Suprapubic skin (tissue), 4 donors: ENCODE data around the gene MYO9B. TPM values are rescaled to one million over a fixed set of nuclear protein-coding genes. Genes with fewer than 3 reads are reported as not detected.

Experiments used
- DNase-seq, 2 donors: peaks; one replicate each; pipeline ENCODE4 v3.0.0-alpha.2; 2019; ENCODE audit warnings: low spot score in 2 of 2
- H3K27ac ChIP-seq: fragments of 200-600 bp; sonication (generic); one replicate; pipeline ENCODE4 v1.5.1; 2019
- H3K27me3 ChIP-seq: fragments of 200-600 bp; sonication (generic); one replicate; pipeline ENCODE4 v1.5.1; 2019
- H3K36me3 ChIP-seq: fragments of 200-600 bp; sonication (generic); one replicate; pipeline ENCODE4 v1.5.1; 2019
- H3K4me1 ChIP-seq: fragments of 200-600 bp; sonication (generic); one replicate; pipeline ENCODE4 v1.5.1; 2019
- H3K4me3 ChIP-seq: fragments of 200-600 bp; sonication (generic); one replicate; pipeline ENCODE4 v1.5.1; 2019; ENCODE audit warnings: mild to moderate bottlenecking
- H3K9me3 ChIP-seq: fragments of 200-600 bp; sonication (generic); one replicate; pipeline ENCODE4 v1.5.1; 2019
- EP300 ChIP-seq: sonication (generic); formaldehyde crosslinking; IDR thresholded peaks from one replicate; pipeline ENCODE4 v1.6.1; 2017; ENCODE audit warnings: antibody characterized with exemption
- POLR2A ChIP-seq, 2 donors: fragments of 450-650 bp; IDR thresholded peaks; one replicate each; pipeline ENCODE4 v1.6.1; 2017; ENCODE audit warnings: antibody characterized with exemption in 2 of 2, mild to moderate bottlenecking in 2 of 2, moderate library complexity in 2 of 2
- POLR2AphosphoS5 ChIP-seq, 3 donors: sonication (generic); formaldehyde crosslinking; IDR thresholded peaks; one replicate each; pipeline ENCODE4 v1.6.1; 2017; ENCODE audit warnings: antibody characterized with exemption in 3 of 3
- WGBS: methylation state at CpG from one replicate; pipeline ENCODE4 v1.1.5; 2018; 5-methylcytosine and 5-hydroxymethylcytosine counted together
- total RNA-seq, 4 donors: library from RNA; depleted of rRNA; stranded (reverse); fragments of >200 nt; gene quantifications; one replicate each; pipeline ENCODE4 v1.1.0, GENCODE V29; 2016
- TF ChIP-seq, protein P1 (sequence below), 2 donors: fragments of 200-600 bp in 1 of 2; fragments of 450-650 bp in 1 of 2; sonication (generic) in 1 of 2; IDR thresholded peaks; one replicate each; pipeline ENCODE4 v1.5.1; 2016 to 2019; ENCODE audit warnings: antibody characterized with exemption in 2 of 2, mild to moderate bottlenecking in 1 of 2, moderate library complexity in 1 of 2

MYO9B gene
- total RNA-seq, 4 donors from 2014 or later: 43.6 to 99.9 (median 69.5) TPM

DNA sequence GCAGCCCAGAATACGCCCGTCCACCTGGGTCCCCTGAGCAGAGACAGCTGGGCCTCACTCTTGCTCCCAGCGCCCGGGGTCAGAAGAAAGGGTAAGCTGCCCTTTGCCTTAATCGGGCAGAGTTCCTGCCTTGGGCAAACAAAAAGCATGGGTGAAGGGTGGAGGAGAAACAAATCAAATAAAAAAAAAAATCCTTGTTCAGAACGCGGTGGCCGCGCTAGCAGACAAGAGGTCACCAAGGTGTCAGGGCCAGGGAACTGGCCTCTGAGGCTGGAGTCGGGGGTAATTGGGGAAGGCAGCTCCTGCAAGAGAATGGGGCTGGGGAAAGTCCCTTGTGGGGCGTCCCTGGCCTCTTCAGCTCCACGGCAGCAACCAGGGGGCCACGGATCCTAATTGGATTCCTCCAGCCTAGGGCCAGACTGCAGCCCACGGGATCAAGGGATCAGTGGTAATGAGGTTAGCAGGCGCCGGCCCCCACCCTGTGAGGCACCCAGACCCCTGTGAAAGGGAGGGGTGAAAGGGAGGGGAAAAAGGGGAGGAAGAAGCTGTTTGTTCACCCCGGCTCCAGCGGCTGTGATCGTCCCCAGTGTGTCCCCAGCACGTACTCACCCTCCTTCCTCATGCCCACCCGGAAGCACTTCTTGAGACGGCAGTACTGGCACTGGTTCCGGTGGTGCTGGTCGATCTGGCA, 164.6 kb downstream of the MYO9B start:
- H3K9me3 ChIP-seq: no peaks in the 10 kb centered on the region
- TF ChIP-seq, protein P1, sequence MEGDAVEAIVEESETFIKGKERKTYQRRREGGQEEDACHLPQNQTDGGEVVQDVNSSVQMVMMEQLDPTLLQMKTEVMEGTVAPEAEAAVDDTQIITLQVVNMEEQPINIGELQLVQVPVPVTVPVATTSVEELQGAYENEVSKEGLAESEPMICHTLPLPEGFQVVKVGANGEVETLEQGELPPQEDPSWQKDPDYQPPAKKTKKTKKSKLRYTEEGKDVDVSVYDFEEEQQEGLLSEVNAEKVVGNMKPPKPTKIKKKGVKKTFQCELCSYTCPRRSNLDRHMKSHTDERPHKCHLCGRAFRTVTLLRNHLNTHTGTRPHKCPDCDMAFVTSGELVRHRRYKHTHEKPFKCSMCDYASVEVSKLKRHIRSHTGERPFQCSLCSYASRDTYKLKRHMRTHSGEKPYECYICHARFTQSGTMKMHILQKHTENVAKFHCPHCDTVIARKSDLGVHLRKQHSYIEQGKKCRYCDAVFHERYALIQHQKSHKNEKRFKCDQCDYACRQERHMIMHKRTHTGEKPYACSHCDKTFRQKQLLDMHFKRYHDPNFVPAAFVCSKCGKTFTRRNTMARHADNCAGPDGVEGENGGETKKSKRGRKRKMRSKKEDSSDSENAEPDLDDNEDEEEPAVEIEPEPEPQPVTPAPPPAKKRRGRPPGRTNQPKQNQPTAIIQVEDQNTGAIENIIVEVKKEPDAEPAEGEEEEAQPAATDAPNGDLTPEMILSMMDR (IDR thresholded peaks at IDR 0.05): no peak
- TF ChIP-seq POLR2AphosphoS5 (IDR thresholded peaks at IDR 0.05): no peak
- no peak for TF ChIP-seq POLR2A (IDR thresholded peaks at IDR 0.05)
- TF ChIP-seq EP300: no peak
- peaks cover 25% of the 10 kb centered on the region for H3K36me3 ChIP-seq
- H3K4me3 ChIP-seq: no peak overlapping the region
- no peak overlapping the region for H3K27ac ChIP-seq
- no peak for DNase-seq
- no peaks in the 10 kb centered on the region for H3K27me3 ChIP-seq
- WGBS: 82% methylated on average over 23 of the region's 24 CpGs
- H3K4me1 ChIP-seq: peaks cover 49% of the 10 kb centered on the region

DNA sequence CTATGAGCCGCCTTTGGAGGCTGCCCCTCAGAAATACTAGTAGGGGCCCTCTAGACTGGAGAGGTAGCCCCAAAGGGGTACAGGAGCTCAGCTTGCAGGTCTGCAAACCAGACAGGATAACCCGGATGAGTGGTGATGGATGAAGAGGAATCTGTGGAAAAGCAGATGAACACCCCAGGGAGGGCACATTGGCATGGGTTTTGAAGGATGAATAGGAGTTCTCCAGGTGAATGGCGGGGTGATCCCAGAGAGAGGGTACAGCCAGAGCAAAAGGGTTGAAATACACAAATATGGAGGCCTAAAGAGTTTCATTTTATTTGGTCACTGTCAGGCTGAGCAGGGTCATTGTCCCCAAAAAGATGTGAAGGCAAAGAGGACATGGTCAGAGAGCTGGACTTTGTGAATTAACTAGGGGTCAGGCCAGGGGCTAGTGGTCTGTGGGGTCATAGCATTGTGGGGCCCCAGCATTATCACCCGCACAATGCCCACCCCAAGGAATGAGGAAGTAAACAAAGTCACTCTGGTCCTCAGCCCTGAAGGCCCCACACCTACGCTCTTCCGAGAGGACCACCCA, 165.3 kb downstream of the MYO9B start:
- peaks cover 42% of the 10 kb centered on the region for H3K4me1 ChIP-seq
- no peak overlapping the region for H3K4me3 ChIP-seq
- H3K9me3 ChIP-seq: no peaks in the 10 kb centered on the region
- no peak overlapping the region for H3K27ac ChIP-seq
- no peaks in the 10 kb centered on the region for H3K27me3 ChIP-seq
- H3K36me3 ChIP-seq: peaks cover 25% of the 10 kb centered on the region
- 93% methylated on average over 6 of the region's 6 CpGs for WGBS
- TF ChIP-seq EP300 (no peak), POLR2A (IDR thresholded peaks at IDR 0.05) (no peak), POLR2AphosphoS5 (IDR thresholded peaks at IDR 0.05) (no peak)
- TF ChIP-seq, protein P1 (IDR thresholded peaks at IDR 0.05): no peak
- DNase-seq: no peak

DNA sequence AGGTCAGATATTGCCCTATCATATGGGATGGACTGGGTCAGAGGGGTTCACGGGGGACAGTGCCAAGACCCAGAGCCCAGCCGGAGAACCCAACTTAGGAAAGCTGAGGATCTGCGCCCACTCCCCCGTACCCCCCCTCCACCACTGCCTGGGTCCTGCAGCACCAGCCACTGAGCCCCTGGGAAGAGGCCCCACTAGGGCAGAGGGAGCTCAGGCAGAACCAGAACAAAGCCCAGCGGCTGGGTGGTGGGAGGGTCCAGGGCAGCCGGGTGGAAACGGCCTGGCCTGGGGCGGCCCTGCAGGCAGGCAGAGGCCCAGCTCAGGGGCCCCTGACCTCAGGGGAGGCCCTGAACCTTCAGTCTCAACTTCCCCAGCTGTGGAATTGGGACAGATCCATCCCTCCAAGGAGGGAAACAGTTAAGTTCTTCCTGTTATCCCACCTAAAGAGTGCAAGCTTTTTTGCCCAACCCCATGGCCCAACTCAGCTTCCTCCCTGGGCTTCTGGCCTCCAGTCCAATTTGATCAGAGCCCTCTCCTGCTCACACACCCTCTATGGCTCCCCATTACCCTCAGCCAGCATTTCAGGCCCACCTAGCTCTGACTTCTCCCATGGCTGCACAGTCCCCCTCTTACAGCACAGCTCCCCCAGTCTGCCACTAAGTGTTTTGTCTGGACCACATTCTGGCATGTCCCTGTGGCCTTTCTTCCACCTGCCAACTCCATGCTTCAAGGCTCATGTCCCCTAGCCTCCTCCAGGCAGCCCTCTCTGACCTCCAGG, 167.0 kb downstream of the MYO9B start:
- Histone ChIP-seq H3K4me3 (no peak overlapping the region), H3K9me3 (no peaks in the 10 kb centered on the region), H3K27ac (no peak overlapping the region), H3K4me1 (peaks cover 40% of the 10 kb centered on the region), H3K27me3 (no peaks in the 10 kb centered on the region), H3K36me3 (peaks cover 25% of the 10 kb centered on the region)
- WGBS: 100% methylated on average over 2 of the region's 8 CpGs
- DNase-seq: no peak
- TF ChIP-seq, protein P1 (IDR thresholded peaks at IDR 0.05): no peak

DNA sequence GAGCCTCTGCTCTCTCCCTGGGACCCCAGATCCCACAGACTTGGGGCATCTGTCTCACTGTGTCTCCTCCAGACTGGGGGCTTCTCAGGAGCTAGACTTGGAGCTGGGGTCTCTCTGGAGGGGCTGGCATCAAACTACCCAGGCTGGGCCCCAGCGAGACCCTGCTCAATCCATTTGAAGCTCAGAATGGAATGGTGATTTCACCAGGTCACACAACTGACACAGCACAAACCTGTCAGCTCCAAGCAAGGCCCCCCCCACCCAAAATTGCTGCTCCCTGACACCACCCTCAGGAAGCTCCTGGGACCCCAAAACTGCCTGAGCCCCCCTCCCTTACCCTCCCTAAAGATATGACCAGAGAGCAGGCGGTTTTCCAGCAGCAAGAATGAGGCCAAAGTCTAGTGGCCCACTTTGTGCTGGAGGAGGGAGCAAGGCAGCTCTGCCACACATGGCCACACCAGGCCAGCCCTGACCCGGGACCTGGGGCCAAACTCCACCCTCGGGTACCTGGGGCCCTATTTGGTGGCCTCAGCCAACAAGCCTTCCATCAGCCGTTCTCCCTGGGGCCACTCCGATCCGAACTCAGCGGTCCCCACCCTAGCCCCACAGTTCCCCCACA, 167.7 kb downstream of the MYO9B start:
- Histone ChIP-seq H3K27me3 (no peaks in the 10 kb centered on the region), H3K4me3 (peak overlapping the region; percentile 82), H3K36me3 (peaks cover 22% of the 10 kb centered on the region), H3K9me3 (no peaks in the 10 kb centered on the region), H3K27ac (peak overlapping the region; percentile 83), H3K4me1 (peaks cover 47% of the 10 kb centered on the region)
- 25% methylated on average over 4 of the region's 8 CpGs for WGBS
- DNase-seq: no peak
- TF ChIP-seq EP300 (no peak), POLR2A (IDR thresholded peaks at IDR 0.05) (no peak), POLR2AphosphoS5 (IDR thresholded peaks at IDR 0.05) (no peak)
- TF ChIP-seq, protein P1 (IDR thresholded peaks at IDR 0.05): no peak
